ENCODE data around the gene SLC16A13. TPM values are rescaled to one million over a fixed set of nuclear protein-coding genes. Genes with fewer than 3 reads are reported as not detected.

SLC16A13 gene
- total and polyA plus RNA-seq, 10 of the 15 experiments (the other 5 are each of a cell fraction or from before 2014, with no cell fraction given), result 0.34 to 12.1 (median 3.3) TPM

GRCh38 chr17:7005716-7006115 is 30.1 kb upstream of the SLC16A13 start:
- in situ Hi-C loops (cut with MboI) (loop anchor here (5.0 to 10.0 kb wide), 2 partner anchors 93 to 161 kb away; no protein-coding TSS in a partner anchor), intact Hi-C loops (cut with micrococcal nuclease; ENCODE audit: unreplicated experiment) (loop anchor here (2.0 kb wide), 2 partner anchors 163 to 339 kb away; no protein-coding TSS in a partner anchor)
- Histone ChIP-seq H3K27me3 (replicated peaks in 1 of 2; ENCODE audit: control insufficient read depth in 2 of 2, insufficient read depth in 2 of 2, low read length in 1 of 2) (no peaks in the 10 kb centered on the region), H3K27ac (ENCODE audit: control insufficient read depth, insufficient read depth) (no peak overlapping the region), H3K36me3 (ENCODE audit: control insufficient read depth in 2 of 2, insufficient read depth in 2 of 2, low read length in 1 of 2) (peaks cover 2 to 11% of the 10 kb centered on the region in 2 experiments), H3K9ac (ENCODE audit: control insufficient read depth, insufficient read depth, low read length) (no peak overlapping the region), H3K79me2 (ENCODE audit: control insufficient read depth, insufficient read depth, low read length) (peaks cover 13% of the 10 kb centered on the region), H3K4me1 (ENCODE audit: control insufficient read depth, insufficient read depth, low read length) (0 out of 2 replicates have a peak, but pooled peaks cover under 1% of the 10 kb centered on the region), H4K20me1 (ENCODE audit: control insufficient read depth, insufficient read depth) (no peaks in the 10 kb centered on the region), H3K4me2 (ENCODE audit: control insufficient read depth, insufficient read depth) (no peak overlapping the region), H3K9me3 (replicated peaks; ENCODE audit: control insufficient read depth, insufficient read depth, low read length) (no peaks in the 10 kb centered on the region), H2AFZ (ENCODE audit: control insufficient read depth, low read depth, low read length) (no peak overlapping the region), H3K4me3 (no peak overlapping the region)
- ChIA-PET CTCF (interaction anchor here (0.6 to 15.9 kb wide), 7 partner anchors 13 to 171 kb away, joined by 3 to 237 read pairs (median 116); a partner anchor contains a TSS), POLR2A (interaction anchor here (0.6 to 0.7 kb wide), 2 partner anchors 337 to 1354 kb away, joined by 4 to 7 read pairs; no protein-coding TSS in a partner anchor), SMC1A (ENCODE audit: uncharacterized antibody, unreplicated experiment) (interaction anchor here (3.6 to 5.2 kb wide), 3 partner anchors 16 to 163 kb away, joined by 22 to 51 read pairs (median 41); partner anchors contain the start of gene BCL6B), RAD21 (ENCODE audit: unreplicated experiment) (interaction anchor here (0.6 to 3.8 kb wide), 7 partner anchors 70 to 340 kb away, joined by 3 to 40 read pairs (median 7); no protein-coding TSS in a partner anchor)
- ATAC-seq, result no peak
- no TSS peak for BruUV-seq (replicated peaks)
- FAIRE-seq, result no peak
- 87% methylated on average over 6 of the region's 7 CpGs for WGBS (ENCODE audit: insufficient coverage, insufficient replicate concordance, low lambda C conversion rate, missing lambda C conversion rate)
- TF ChIP-seq SKIL (IDR thresholded peaks at IDR 0.05; ENCODE audit: low read depth, poor library complexity, severe bottlenecking), result no peak
- no peak for TF ChIP-seq RUNX3 (IDR thresholded peaks at IDR 0.05; ENCODE audit: low read length)
- TF ChIP-seq ZNF384 (IDR thresholded peaks at IDR 0.05; ENCODE audit: borderline replicate concordance, low read depth, low read length), result no peak
- TF ChIP-seq KAT2A (conservative IDR thresholded peaks at IDR 0.05; ENCODE audit: control insufficient read depth, low read depth, low read length), result no peak
- no peak for TF ChIP-seq NBN (IDR thresholded peaks at IDR 0.05)
- no peak for TF ChIP-seq ZBTB33 (IDR thresholded peaks at IDR 0.05)
- no peak for TF ChIP-seq PRDM15 (CRISPR knock-in tag; IDR thresholded peaks at IDR 0.05)
- no peak for TF ChIP-seq MYC (IDR thresholded peaks at IDR 0.05; ENCODE audit: insufficient read depth, insufficient read length, insufficient replicate concordance, low read length, severe bottlenecking)
- TF ChIP-seq ELK1 (IDR thresholded peaks at IDR 0.05; ENCODE audit: low read depth, low read length), result no peak
- DNase-seq (ENCODE audit: low read depth, low spot score), result no peak

Measured in GM12878 (cell line).